GM19099 (cell line): ENCODE data around the gene OR2Y1.

Source experiments
- POLR2A ChIP-seq: IDR thresholded peaks from 3 replicates; pipeline ENCODE4 v1.6.1; 2011; ENCODE audit warnings: low read depth; ENCODE audit not compliant: insufficient read length; ENCODE audit errors: extremely low read depth

Gene OR2Y1

GRCh38 chr5:180691046-180691445 lies 48.8 kb downstream of the OR2Y1 start:
- no peak for TF ChIP-seq POLR2A

- no peak for TF ChIP-seq POLR2A
Observed at GRCh38 chr5:180690562-180690961, 49.3 kb downstream of the OR2Y1 start.

- TF ChIP-seq POLR2A: no peak
Observed at GRCh38 chr5:180689775-180690174, 50.1 kb downstream of the OR2Y1 start.
